ENCODE results near the gene CA7. TPM values are rescaled to one million over a fixed set of nuclear protein-coding genes. Genes with fewer than 3 reads are reported as not detected.

CA7 gene
- total and polyA plus RNA-seq, 2 donors from 2014 or later, result not detected

DNA sequence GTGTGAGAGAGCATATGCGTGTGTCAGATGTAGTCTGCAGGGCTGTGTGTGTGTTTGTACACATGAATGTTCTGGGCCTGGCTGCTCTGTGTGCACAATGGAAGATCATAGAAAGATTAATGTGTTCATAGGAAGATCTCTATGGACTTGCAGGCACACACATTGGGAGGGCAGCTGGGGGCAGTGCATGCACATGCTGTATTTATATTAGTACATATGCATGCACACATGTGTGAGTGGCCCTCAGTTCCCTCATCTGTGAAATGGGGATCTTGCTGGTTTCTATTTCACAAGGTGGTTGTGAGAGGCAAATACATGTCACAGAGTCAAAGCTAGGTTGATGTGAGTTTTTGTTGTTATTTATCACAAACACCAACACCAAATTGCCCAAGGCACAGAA is 2.1 kb downstream of the CA7 start:
- intact Hi-C loops (cut with DNase I), result no loop called here
- Histone ChIP-seq H3K9me3 (ENCODE audit: control insufficient read depth in 2 of 3, insufficient read depth in 1 of 3, low read length in 3 of 3) (no peaks in the 10 kb centered on the region), H3K4me3 (ENCODE audit: low read length in 3 of 3) (no peak overlapping the region), H3K4me1 (ENCODE audit: control insufficient read depth in 2 of 3, insufficient read depth in 2 of 3, low read depth in 1 of 3, low read length in 3 of 3) (peaks cover 0 to 6% (median 0%) of the 10 kb centered on the region in 3 donors), H3K9ac (ENCODE audit: low read length in 3 of 3) (no peak overlapping the region), H3K27ac (ENCODE audit: low read depth in 2 of 2, low read length in 2 of 2) (no peak overlapping the region), H3K27me3 (ENCODE audit: control insufficient read depth, insufficient read depth, low read length) (peaks cover 5% of the 10 kb centered on the region), H3K36me3 (ENCODE audit: control insufficient read depth in 2 of 3, insufficient read depth in 3 of 3, low read length in 3 of 3) (no peaks in the 10 kb centered on the region)
- peak in 1 of 5 donors; percentile 24 for DNase-seq
- FAIRE-seq, result no peak
- TF ChIP-seq, protein P1, sequence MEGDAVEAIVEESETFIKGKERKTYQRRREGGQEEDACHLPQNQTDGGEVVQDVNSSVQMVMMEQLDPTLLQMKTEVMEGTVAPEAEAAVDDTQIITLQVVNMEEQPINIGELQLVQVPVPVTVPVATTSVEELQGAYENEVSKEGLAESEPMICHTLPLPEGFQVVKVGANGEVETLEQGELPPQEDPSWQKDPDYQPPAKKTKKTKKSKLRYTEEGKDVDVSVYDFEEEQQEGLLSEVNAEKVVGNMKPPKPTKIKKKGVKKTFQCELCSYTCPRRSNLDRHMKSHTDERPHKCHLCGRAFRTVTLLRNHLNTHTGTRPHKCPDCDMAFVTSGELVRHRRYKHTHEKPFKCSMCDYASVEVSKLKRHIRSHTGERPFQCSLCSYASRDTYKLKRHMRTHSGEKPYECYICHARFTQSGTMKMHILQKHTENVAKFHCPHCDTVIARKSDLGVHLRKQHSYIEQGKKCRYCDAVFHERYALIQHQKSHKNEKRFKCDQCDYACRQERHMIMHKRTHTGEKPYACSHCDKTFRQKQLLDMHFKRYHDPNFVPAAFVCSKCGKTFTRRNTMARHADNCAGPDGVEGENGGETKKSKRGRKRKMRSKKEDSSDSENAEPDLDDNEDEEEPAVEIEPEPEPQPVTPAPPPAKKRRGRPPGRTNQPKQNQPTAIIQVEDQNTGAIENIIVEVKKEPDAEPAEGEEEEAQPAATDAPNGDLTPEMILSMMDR (IDR thresholded peaks at IDR 0.05; ENCODE audit: borderline replicate concordance, extremely low read depth, insufficient read depth), result no peak

DNA sequence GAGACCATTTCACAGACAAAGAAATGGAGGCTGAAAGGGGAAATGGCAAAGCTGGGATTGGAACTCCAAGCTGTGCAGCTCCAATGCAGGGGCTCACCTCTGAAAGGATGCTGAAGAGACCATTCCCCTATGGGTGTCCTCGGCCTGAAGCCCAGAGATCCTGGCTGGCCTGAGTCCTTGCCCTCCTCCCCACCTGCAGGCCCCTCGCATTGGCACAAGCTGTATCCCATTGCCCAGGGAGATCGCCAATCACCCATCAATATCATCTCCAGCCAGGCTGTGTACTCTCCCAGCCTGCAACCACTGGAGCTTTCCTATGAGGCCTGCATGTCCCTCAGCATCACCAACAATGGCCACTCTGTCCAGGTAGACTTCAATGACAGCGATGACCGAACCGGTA is 2.6 kb downstream of the CA7 start:
- intact Hi-C loops (cut with DNase I), result no loop called here
- H3K4me1 ChIP-seq (ENCODE audit: control insufficient read depth in 2 of 3, insufficient read depth in 2 of 3, low read depth in 1 of 3, low read length in 3 of 3), result peaks cover 0 to 6% (median 0%) of the 10 kb centered on the region in 3 donors
- no peak overlapping the region for H3K27ac ChIP-seq (ENCODE audit: low read depth in 2 of 2, low read length in 2 of 2)
- FAIRE-seq (no peak), DNase-seq (peak in 1 of 5 donors; percentile 20)
- H3K9ac ChIP-seq (ENCODE audit: low read length in 3 of 3), result no peak overlapping the region
- TF ChIP-seq, protein P1 (IDR thresholded peaks at IDR 0.05; ENCODE audit: borderline replicate concordance, extremely low read depth, insufficient read depth), result no peak
- no peaks in the 10 kb centered on the region for H3K36me3 ChIP-seq (ENCODE audit: control insufficient read depth in 2 of 3, insufficient read depth in 3 of 3, low read length in 3 of 3)
- H3K27me3 ChIP-seq (ENCODE audit: control insufficient read depth, insufficient read depth, low read length), result peaks cover 5% of the 10 kb centered on the region
- no peaks in the 10 kb centered on the region for H3K9me3 ChIP-seq (ENCODE audit: control insufficient read depth in 2 of 3, insufficient read depth in 1 of 3, low read length in 3 of 3)
- H3K4me3 ChIP-seq (ENCODE audit: low read length in 3 of 3), result no peak overlapping the region

DNA sequence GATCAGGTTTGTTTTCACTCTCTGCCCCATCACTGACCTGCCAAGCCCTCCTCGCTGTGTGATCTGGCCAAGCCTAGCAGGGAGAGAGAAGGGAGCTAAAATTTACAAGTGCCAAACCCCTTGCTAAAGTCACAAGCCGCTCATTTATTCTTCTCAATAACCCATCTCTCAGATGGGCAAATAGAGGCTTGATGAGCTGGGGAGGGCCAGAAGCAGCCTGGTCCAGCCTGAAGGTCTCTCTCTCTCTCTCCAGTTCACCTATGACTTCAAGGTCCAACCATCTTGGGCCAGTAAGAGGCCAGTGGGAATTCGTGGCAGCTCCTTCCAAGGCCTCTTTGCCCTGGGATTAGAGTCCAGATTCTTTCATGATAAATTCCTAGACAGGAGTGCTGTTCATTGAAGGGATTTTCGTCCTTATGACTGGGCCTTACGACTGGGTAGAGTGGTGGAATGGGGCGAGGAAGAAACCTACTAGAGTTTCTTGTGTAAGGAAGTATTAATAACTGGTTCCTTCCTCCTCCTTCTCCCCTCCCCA is 3.4 kb downstream of the CA7 start:
- TF ChIP-seq, protein P1 (IDR thresholded peaks at IDR 0.05; ENCODE audit: borderline replicate concordance, extremely low read depth, insufficient read depth), result no peak
- Histone ChIP-seq H3K27me3 (ENCODE audit: control insufficient read depth, insufficient read depth, low read length) (peaks cover 5% of the 10 kb centered on the region), H3K4me3 (ENCODE audit: low read length in 3 of 3) (no peak overlapping the region), H3K4me1 (ENCODE audit: control insufficient read depth in 2 of 3, insufficient read depth in 2 of 3, low read depth in 1 of 3, low read length in 3 of 3) (peaks cover 0 to 6% (median 0%) of the 10 kb centered on the region in 3 donors), H3K27ac (ENCODE audit: low read depth in 2 of 2, low read length in 2 of 2) (no peak overlapping the region), H3K9me3 (ENCODE audit: control insufficient read depth in 2 of 3, insufficient read depth in 1 of 3, low read length in 3 of 3) (no peaks in the 10 kb centered on the region), H3K36me3 (ENCODE audit: control insufficient read depth in 2 of 3, insufficient read depth in 3 of 3, low read length in 3 of 3) (no peaks in the 10 kb centered on the region), H3K9ac (ENCODE audit: low read length in 3 of 3) (no peak overlapping the region)
- DNase-seq, result peak in 1 of 5 donors; percentile 7
- no peak for FAIRE-seq
- intact Hi-C loops (cut with DNase I), result no loop called here

DNA sequence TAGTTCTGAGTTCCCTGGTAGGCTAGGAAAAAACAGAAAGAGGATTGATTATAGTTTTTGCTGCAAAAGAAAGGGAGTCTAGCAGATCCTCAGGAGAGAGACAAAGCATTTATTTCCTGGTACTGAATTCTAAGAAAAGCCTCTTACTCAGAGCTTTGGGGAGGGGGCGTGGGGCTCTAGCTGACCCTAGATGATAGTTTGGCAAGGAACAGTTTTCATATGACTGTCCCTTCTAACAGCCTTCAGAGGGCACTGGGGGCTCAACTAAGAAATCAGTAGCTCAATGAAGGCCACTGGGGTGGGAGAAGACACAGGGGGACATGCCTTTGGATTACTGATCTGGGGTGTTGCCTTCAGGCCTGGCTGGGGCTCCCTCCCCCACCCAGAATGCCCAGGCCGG is 4.0 kb downstream of the CA7 start:
- Histone ChIP-seq H3K27me3 (ENCODE audit: control insufficient read depth, insufficient read depth, low read length) (peaks cover 5% of the 10 kb centered on the region), H3K36me3 (ENCODE audit: control insufficient read depth in 2 of 3, insufficient read depth in 3 of 3, low read length in 3 of 3) (no peaks in the 10 kb centered on the region), H3K9me3 (ENCODE audit: control insufficient read depth in 2 of 3, insufficient read depth in 1 of 3, low read length in 3 of 3) (no peaks in the 10 kb centered on the region), H3K27ac (ENCODE audit: low read depth in 2 of 2, low read length in 2 of 2) (no peak overlapping the region), H3K4me1 (ENCODE audit: control insufficient read depth in 2 of 3, insufficient read depth in 2 of 3, low read depth in 1 of 3, low read length in 3 of 3) (peaks cover 0 to 6% (median 0%) of the 10 kb centered on the region in 3 donors), H3K4me3 (ENCODE audit: low read length in 3 of 3) (no peak overlapping the region), H3K9ac (ENCODE audit: low read length in 3 of 3) (no peak overlapping the region)
- FAIRE-seq (no peak), DNase-seq (no peak)
- TF ChIP-seq, protein P1 (IDR thresholded peaks at IDR 0.05; ENCODE audit: borderline replicate concordance, extremely low read depth, insufficient read depth), result no peak
- intact Hi-C loops (cut with DNase I), result no loop called here
